Measurements from ENCODE around the gene ASTN1. TPM values are rescaled to one million over a fixed set of nuclear protein-coding genes. Genes with fewer than 3 reads are reported as not detected.

Gene ASTN1
- total RNA-seq, 3 donors from 2014 or later (not counting 1 experiment from before 2014, with no cell fraction given): not detected

DNA sequence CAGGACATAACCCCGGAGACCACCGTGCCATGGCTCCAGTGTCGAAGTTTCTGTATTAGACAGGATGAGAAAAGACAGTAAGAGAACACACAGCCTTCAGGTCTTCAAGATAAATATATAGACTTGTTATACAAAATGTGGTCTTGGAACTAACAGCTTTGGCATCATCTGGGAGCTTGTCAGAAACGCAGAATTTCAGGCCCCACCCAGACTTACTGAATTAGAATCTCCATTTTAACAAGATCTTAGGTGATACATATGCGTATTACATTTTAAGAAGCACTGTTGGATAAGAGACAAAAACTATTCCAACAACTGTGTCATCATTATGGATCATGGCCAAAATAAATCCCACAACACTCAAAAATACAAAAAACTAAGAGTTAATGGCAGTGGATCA, 239.3 kb downstream of the ASTN1 start:
- Histone ChIP-seq H3K4me3 (ENCODE audit: low read length) (no peak overlapping the region), H3K36me3 (ENCODE audit: control insufficient read depth, insufficient read depth, low read length) (no peaks in the 10 kb centered on the region), H3K27ac (ENCODE audit: low read length) (no peak overlapping the region), H3K9me3 (ENCODE audit: control insufficient read depth, insufficient read depth, low read length) (no peaks in the 10 kb centered on the region), H3K4me1 (ENCODE audit: control insufficient read depth, insufficient read depth, low read length) (no peaks in the 10 kb centered on the region), H3K27me3 (ENCODE audit: control insufficient read depth, insufficient read depth, low read length) (no peaks in the 10 kb centered on the region)
- DNase-seq: no peak
- no peaks in the 10 kb centered on the region for H3K4me1 Mint-ChIP-seq
- H3K27me3 Mint-ChIP-seq (ENCODE audit: low read depth in 2 of 2): no peaks in the 10 kb centered on the region
- no peak for ATAC-seq
- no peaks in the 10 kb centered on the region for H3K36me3 Mint-ChIP-seq
- WGBS (ENCODE audit: insufficient coverage): 94% methylated on average over 4 of the region's 5 CpGs
- intact Hi-C loops (cut with micrococcal nuclease): no loop called here
- no peak overlapping the region for H3K27ac Mint-ChIP-seq
- H3K9me3 Mint-ChIP-seq: peaks cover 2 to 13% of the 10 kb centered on the region in 2 donors
- TF ChIP-seq, protein P1, sequence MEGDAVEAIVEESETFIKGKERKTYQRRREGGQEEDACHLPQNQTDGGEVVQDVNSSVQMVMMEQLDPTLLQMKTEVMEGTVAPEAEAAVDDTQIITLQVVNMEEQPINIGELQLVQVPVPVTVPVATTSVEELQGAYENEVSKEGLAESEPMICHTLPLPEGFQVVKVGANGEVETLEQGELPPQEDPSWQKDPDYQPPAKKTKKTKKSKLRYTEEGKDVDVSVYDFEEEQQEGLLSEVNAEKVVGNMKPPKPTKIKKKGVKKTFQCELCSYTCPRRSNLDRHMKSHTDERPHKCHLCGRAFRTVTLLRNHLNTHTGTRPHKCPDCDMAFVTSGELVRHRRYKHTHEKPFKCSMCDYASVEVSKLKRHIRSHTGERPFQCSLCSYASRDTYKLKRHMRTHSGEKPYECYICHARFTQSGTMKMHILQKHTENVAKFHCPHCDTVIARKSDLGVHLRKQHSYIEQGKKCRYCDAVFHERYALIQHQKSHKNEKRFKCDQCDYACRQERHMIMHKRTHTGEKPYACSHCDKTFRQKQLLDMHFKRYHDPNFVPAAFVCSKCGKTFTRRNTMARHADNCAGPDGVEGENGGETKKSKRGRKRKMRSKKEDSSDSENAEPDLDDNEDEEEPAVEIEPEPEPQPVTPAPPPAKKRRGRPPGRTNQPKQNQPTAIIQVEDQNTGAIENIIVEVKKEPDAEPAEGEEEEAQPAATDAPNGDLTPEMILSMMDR (IDR thresholded peaks at IDR 0.05): no peak
- H3K4me3 Mint-ChIP-seq: no peak overlapping the region

DNA sequence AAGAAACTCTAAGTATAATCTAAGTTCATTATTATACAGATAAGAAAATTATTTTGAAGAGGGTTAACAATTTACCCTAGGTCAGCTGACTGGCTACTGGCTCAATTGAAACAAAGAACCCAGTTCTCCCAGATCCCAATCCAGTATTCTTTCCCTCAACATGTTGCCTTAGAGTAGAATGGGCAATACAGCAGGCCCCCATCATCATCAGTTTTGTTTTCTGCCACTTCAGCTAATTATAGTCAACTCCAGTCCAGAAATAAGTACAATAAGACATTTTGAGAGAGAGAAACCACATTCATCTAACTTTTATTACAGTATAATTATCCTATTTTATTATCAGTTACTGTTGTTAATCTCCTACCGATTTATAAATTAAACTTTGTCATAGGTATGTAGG, 241.2 kb downstream of the ASTN1 start:
- Mint-ChIP-seq H3K27ac (no peak overlapping the region), H3K4me3 (no peak overlapping the region), H3K4me1 (no peaks in the 10 kb centered on the region), H3K36me3 (no peaks in the 10 kb centered on the region), H3K27me3 (ENCODE audit: low read depth in 2 of 2) (no peaks in the 10 kb centered on the region), H3K9me3 (peaks cover 2 to 9% of the 10 kb centered on the region in 2 donors)
- no CpG with 5 or more reads among the region's 1 CpG for WGBS (ENCODE audit: insufficient coverage)
- no peak for ATAC-seq
- Histone ChIP-seq H3K4me3 (ENCODE audit: low read length) (no peak overlapping the region), H3K36me3 (ENCODE audit: control insufficient read depth, insufficient read depth, low read length) (no peaks in the 10 kb centered on the region), H3K27me3 (ENCODE audit: control insufficient read depth, insufficient read depth, low read length) (no peaks in the 10 kb centered on the region), H3K9me3 (ENCODE audit: control insufficient read depth, insufficient read depth, low read length) (no peaks in the 10 kb centered on the region), H3K4me1 (ENCODE audit: control insufficient read depth, insufficient read depth, low read length) (no peaks in the 10 kb centered on the region), H3K27ac (ENCODE audit: low read length) (no peak overlapping the region)
- DNase-seq: no peak
- TF ChIP-seq, protein P1 (IDR thresholded peaks at IDR 0.05): no peak
- intact Hi-C loops (cut with micrococcal nuclease): no loop called here

DNA sequence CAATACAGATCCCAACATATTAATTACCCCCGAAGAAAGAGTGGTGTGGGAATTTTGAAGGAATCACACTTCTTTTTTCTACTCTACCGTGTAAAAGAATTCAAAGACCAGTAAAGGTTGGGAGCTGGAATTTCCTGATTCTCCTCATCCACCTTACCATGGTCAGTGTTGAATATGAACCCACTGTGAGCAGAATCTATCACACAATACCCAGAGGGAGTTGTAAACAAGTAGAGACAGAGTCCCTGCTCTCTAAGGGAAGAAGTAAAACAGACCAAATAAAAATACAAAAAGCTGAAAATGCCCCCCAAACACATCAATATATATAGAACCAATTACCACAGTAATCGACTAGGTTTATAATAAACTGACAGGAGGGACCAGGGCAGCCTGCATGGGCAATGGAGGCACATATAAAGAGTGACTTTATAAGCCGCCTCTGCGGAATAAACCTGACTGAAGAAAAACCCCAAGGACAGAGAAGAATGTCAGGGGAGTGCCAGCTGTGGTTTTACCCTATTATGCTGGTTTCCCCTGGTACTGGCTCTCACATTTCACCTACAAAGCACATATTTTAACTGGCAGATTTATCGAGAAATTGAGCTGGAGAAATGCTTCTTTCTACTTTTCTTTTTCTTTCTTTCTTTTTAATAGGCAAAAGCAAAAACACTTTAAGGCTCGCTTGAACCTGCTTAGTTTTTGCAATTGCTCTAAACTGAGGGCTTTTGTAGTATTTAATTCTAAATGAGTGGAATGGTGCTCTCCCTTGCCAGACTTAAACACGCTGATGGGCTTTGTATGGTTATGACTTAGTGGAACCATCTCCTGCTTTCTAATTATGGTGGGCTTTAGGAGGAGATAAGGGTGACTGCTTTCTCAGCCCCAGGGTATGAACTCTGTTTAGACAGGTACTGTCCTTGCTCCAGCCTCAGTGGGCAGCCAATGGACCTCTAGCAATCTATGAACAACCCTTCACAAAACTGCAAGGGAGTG, 244.8 kb downstream of the ASTN1 start:
- no peaks in the 10 kb centered on the region for H3K36me3 Mint-ChIP-seq
- no peak overlapping the region for H3K4me3 Mint-ChIP-seq
- H3K4me3 ChIP-seq (ENCODE audit: low read length): no peak overlapping the region
- WGBS (ENCODE audit: insufficient coverage): 82% methylated on average over 6 of the region's 8 CpGs
- no peaks in the 10 kb centered on the region for H3K9me3 ChIP-seq (ENCODE audit: control insufficient read depth, insufficient read depth, low read length)
- no peaks in the 10 kb centered on the region for H3K4me1 Mint-ChIP-seq
- intact Hi-C loops (cut with micrococcal nuclease): no loop called here
- no peaks in the 10 kb centered on the region for H3K4me1 ChIP-seq (ENCODE audit: control insufficient read depth, insufficient read depth, low read length)
- no peaks in the 10 kb centered on the region for H3K27me3 Mint-ChIP-seq (ENCODE audit: low read depth in 2 of 2)
- H3K36me3 ChIP-seq (ENCODE audit: control insufficient read depth, insufficient read depth, low read length): no peaks in the 10 kb centered on the region
- peaks cover 0 to 9% of the 10 kb centered on the region in 2 donors for H3K9me3 Mint-ChIP-seq
- TF ChIP-seq, protein P1 (IDR thresholded peaks at IDR 0.05): no peak
- H3K27me3 ChIP-seq (ENCODE audit: control insufficient read depth, insufficient read depth, low read length): no peaks in the 10 kb centered on the region
- no peak overlapping the region for H3K27ac Mint-ChIP-seq
- DNase-seq: no peak
- ATAC-seq: no peak
- H3K27ac ChIP-seq (ENCODE audit: low read length): no peak overlapping the region

Data from natural killer cell (primary cell).